ENCODE measurements around the gene PARP8.
"Not testable (repeated sequence)": the region's sequence is repeated elsewhere in the genome, so short reads cannot be mapped to it uniquely, and the experiment has no call there.

The PARP8 gene

GRCh38 chr5:50792843-50793242 is 126.4 kb downstream of the PARP8 start:
- no peak for ATAC-seq

- no peak for ATAC-seq
Measured at GRCh38 chr5:50794812-50795211, 128.4 kb downstream of the PARP8 start.

- no peak for ATAC-seq
Measured at GRCh38 chr5:50798002-50798401, 131.6 kb downstream of the PARP8 start.

- no peak for ATAC-seq
Measured at GRCh38 chr5:50799596-50799995, 133.2 kb downstream of the PARP8 start.

- ATAC-seq: no peak
Measured at GRCh38 chr5:50800410-50800809, 134.0 kb downstream of the PARP8 start.

DNA sequence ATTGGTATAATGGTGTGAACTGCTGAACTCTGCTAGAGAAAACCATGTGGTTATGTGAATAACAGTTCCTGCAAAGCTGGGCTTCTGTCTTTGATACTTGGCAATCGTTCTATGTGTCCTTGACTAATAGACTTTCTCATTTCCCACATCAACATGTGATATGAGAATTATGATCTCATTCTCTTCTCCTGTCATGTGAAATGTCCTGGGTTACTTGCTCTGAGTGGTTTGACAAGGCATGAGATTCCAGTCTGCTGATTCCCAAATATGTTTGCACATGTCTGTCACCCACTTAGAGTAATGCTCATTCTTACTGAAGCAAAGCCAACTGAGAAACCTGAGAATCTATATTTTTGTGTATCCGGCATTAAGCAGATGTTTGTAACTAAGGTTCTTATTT is 141.2 kb downstream of the PARP8 start:
- no peak for ATAC-seq

- ATAC-seq: no peak
Measured at GRCh38 chr5:50808406-50808805, 142.0 kb downstream of the PARP8 start.

DNA sequence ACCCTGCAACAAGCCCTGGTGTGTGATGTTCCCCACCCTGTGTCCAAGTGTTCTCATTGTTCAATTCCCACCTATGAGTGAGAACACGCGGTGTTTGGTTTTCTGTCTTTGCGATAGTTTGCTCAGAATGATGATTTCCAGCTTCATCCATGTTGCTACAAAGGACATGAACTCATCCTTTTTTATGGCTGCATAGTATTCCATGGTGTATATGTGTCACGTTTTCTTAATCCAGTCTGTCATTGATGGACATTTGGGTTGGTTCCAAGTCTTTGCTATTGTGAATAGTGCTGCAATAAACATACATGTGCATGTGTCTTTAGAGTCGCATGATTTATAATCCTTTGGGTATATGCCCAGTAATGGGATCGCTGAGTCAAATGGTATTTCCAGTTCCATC is 145.3 kb downstream of the PARP8 start:
- ATAC-seq: not testable (repeated sequence)

DNA sequence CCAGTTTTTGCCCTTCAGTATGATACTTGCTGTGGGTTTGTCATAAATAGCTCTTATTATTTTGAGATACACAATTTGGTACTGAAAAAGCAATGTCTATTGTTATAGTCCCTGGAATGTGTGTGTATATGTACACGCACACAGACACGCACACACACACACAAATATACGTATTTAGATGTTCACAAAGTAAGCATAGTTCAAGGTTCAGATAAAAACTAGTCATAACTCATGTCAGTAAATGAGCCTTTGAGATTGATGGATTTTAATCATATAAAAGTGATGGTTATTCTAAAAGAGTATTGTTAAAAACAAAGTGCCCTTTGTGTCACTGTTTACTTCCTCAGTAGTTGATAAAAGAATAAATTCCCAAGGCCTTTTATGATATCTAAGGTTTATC is 147.3 kb downstream of the PARP8 start:
- ATAC-seq: no peak

GRCh38 chr5:50814556-50814955 is 148.1 kb downstream of the PARP8 start:
- no peak for ATAC-seq

DNA sequence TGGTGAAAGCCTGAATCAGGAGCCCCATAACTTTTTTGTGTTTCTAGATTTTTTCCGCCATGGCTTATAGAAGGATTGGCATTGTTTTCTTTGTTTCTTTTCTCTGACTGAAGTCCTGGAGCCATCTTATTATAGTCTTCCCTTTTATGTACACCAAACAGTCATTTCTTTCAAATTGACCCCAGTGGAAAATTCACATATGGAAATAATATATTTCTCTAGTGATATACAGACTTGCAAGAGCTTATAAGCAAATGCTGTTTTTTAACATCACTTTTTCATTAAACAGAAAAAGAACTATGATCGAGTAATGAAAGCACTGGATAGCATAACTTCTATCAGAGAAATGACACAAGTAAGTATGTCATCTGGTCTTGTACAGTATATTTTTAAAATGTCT is 155.6 kb downstream of the PARP8 start:
- no peak for ATAC-seq

- ATAC-seq: no peak
Measured at GRCh38 chr5:50822761-50823160, 156.3 kb downstream of the PARP8 start.

GRCh38 chr5:50823568-50823967 is 157.1 kb downstream of the PARP8 start:
- ATAC-seq: no peak

DNA sequence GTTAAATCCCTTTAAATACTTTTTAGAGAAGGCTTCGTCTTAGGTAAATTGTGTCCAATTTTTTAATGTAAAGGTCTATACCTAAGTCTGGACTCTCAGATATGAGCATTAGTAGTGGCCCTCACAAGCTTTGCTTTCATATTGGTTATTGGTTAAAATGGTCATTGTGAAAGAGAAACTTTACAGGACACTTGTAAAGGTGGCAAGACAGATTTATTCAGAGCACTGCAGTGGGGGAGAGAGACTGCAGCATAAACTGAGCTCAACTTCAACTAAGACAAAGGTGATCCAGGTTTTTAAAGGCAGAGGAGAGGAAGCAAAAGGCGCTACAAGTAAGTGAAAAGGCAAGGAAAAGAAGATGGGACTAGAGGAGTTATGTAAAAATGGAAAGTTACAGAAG is 157.7 kb downstream of the PARP8 start:
- no peak for ATAC-seq

DNA sequence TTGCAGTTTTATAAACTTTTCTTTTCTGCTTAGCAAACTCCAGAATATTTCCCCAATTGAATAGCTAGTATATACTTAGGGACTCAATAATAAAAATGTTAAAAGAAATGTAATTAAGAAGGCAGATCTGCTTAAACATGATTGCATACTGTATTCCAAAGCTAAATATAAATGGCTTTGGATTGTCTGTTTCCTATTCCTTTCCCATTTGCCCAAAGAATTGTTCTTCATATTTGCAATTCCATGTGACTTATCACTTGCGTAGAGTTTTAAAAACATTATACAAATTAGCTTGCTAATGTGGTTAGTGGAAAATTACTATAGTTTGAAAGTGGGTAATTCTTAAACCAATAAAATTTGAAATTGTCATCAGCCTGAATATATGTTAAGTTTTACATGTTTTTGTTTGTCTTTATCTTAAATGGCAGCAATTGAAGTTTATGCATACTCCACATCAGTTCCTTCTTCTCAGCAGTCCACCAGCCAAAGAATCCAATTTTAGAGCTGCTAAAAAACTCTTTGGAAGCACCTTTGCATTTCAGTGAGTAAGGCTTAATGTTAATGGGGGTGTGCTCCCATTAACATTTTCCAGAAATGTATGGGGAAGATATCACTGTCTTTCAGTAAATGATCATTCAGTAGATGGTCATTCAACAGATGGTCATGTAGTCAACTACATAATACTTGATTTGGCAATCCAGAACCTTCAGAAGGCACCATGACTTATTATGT is 161.2 kb downstream of the PARP8 start:
- ATAC-seq: no peak

- no peak for ATAC-seq
Measured at GRCh38 chr5:50829023-50829422, 162.6 kb downstream of the PARP8 start.

GRCh38 chr5:50832657-50833284 is 166.3 kb downstream of the PARP8 start:
- ATAC-seq: no peak

DNA sequence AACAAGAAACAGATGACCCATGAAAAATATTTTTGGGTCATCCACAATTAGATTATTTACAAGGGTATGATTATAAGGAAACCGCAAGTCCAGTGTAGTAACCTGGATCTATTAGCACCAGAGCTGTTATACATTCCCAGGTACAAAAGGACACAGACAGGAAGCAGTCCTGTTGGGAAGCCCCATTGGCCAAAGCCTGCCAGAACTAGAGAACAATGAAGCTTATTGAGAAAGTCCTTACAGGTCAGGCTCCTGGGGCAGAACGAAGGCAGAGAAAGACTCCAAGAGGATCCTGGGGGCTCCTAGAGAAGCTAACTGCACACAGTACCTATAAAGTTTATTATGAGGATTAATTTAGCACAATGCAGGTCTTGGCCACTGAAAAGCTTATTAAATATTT is 169.9 kb downstream of the PARP8 start:
- no peak for ATAC-seq

DNA sequence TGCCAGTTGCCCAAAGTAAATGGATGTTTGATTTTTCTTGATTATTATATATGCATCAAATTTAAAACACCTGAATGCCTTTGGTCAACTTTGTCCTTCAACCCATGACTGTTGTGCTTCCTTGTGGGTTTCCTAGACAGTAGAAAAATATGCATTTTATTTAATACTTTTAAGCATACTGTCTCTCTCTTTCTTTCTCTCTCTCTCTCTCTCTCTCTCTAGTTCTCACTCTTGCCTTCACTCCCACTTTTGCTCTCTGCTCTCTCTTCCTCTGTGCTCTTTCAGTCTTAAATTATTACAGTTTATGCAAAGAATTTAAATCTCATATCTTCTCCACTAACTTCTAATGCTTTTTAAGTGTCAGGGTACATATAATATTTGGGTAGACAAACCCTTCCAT is 173.0 kb downstream of the PARP8 start:
- ATAC-seq: no peak

GRCh38 chr5:50843091-50843490 is 176.7 kb downstream of the PARP8 start:
- no peak for ATAC-seq

GRCh38 chr5:50846261-50846660 is 179.8 kb downstream of the PARP8 start:
- no peak for ATAC-seq

GRCh38 chr5:50849554-50849953 is 183.1 kb downstream of the PARP8 start:
- ATAC-seq: no peak

DNA sequence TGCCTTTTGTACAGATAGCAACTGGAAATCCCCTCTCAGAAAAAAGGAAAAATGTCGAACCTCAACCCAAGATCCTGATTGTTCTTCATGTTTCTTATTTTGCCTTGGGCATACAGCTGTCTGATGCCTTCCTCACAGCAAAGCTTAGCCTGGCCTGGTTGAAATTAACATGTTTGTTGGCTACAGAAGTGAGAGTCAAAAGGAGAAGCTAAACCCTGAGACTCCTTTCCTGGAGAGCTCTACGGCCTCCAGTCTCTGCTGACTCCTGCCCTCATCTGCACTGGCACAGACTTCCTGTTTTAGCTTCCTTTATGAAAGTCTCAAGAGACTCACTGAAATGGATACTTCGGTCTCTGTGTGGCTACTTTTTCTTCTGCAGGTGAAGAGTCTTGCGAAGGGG is 186.7 kb downstream of the PARP8 start:
- ATAC-seq: peak in 1 of 2 donors; percentile 25

DNA sequence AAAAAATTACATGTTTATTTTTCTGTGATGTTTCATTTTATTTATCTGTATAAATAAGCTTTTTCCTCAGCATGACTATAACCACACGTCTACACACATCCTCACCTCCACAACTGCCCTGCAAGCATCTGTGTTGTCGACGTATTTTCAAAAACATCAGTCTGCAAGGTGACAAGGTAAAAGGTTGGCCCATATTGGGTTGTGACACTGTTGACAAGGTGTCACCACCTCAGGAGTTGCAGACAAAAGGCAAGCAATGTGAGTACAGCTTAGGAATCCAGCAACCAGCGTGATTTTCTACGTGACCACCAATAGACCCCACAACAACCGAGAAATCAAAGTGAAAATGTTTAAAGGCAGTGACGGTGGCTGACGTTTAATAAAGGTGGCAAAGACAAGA is 187.6 kb downstream of the PARP8 start:
- ATAC-seq: no peak

- ATAC-seq: no peak
Measured at GRCh38 chr5:50855001-50855400, 188.6 kb downstream of the PARP8 start.

All from activated CD4-positive, CD25-positive, alpha-beta regulatory T cell treated with anti-CD3 and anti-CD28 coated beads, Interleukin-2, amount 50 U/mL, for 24 hours (primary cell).